AG10803 (cell line): ENCODE data around the gene CATSPER3.

Experiments used
- DNase-seq: peaks from one replicate; pipeline ENCODE4 v3.0.0; 2010; ENCODE audit warnings: low read depth
- H3K4me3 ChIP-seq: 2 replicates; pipeline ENCODE4 v1.5.1; 2011; ENCODE audit warnings: mild to moderate bottlenecking, low read length, control low read depth
- CTCF ChIP-seq: conservative IDR thresholded peaks from 2 replicates; pipeline ENCODE4 v1.5.1; 2011; ENCODE audit warnings: mild to moderate bottlenecking, low read length, control low read depth, inconsistent platforms

Gene CATSPER3

GRCh38 chr5:135024956-135025729 is 57.4 kb downstream of the CATSPER3 start:
- H3K4me3 ChIP-seq, result no peak overlapping the region
- no peak for TF ChIP-seq CTCF
- no peak for DNase-seq

- no peak for DNase-seq
- no peak for TF ChIP-seq CTCF
- H3K4me3 ChIP-seq, result no peak overlapping the region
These were observed 58.3 kb downstream of the CATSPER3 start for GRCh38 chr5:135025730-135026644.

GRCh38 chr5:135026645-135027265 is 59.0 kb downstream of the CATSPER3 start:
- no peak for TF ChIP-seq CTCF
- H3K4me3 ChIP-seq, result no peak overlapping the region
- DNase-seq, result no peak

GRCh38 chr5:135027266-135027696 is 59.6 kb downstream of the CATSPER3 start:
- H3K4me3 ChIP-seq, result no peak overlapping the region
- no peak for TF ChIP-seq CTCF
- DNase-seq, result no peak

- no peak overlapping the region for H3K4me3 ChIP-seq
- DNase-seq, result no peak
- no peak for TF ChIP-seq CTCF
These were observed 60.2 kb downstream of the CATSPER3 start for GRCh38 chr5:135027697-135028615.

GRCh38 chr5:135028791-135029476 is 61.2 kb downstream of the CATSPER3 start:
- no peak for DNase-seq
- no peak for TF ChIP-seq CTCF
- no peak overlapping the region for H3K4me3 ChIP-seq
